Midbrain (tissue), 1 donor: ENCODE measurements around the gene KRTAP2-4.
"Not testable (repeated sequence)": the region's sequence is repeated elsewhere in the genome, so short reads cannot be mapped to it uniquely, and the experiment has no call there.

Source experiments
- DNase-seq: peaks from one replicate; lab custom pipeline; 2025; lab: John Stamatoyannopoulos, UW

KRTAP2-4 gene

GRCh38 chr17:41065829-41066624 is at the start of gene KRTAP2-4:
Gene KRTAP2-4 (minus strand): TSS chr17:41065879. CDS start chr17:41065845, 34 bp downstream.
- DNase-seq = no peak

- DNase-seq = no peak
These were observed 45.6 kb upstream of the KRTAP2-4 start for GRCh38 chr17:41111151-41111885.

GRCh38 chr17:41108728-41109386 is 43.2 kb upstream of the KRTAP2-4 start:
- DNase-seq = not testable (repeated sequence)

GRCh38 chr17:41107941-41108450 is 42.3 kb upstream of the KRTAP2-4 start:
- DNase-seq = no peak

GRCh38 chr17:41105347-41105746 is 39.7 kb upstream of the KRTAP2-4 start, which contains the start of gene KRTAP4-9:
Gene KRTAP4-9 (plus strand): TSS chr17:41105389. CDS start chr17:41105389, 0 bp downstream.
- not testable (repeated sequence) for DNase-seq

GRCh38 chr17:41104386-41105038 is 38.8 kb upstream of the KRTAP2-4 start:
- DNase-seq = not testable (repeated sequence)

GRCh38 chr17:41103896-41104295 is 38.2 kb upstream of the KRTAP2-4 start:
- DNase-seq = no peak

- no peak for DNase-seq
These were observed 36.0 kb upstream of the KRTAP2-4 start, which contains the start of gene KRTAP4-16 for GRCh38 chr17:41101586-41102259. Gene KRTAP4-16 (minus strand): TSS chr17:41102209. CDS start chr17:41102209, 0 bp downstream.

- not testable (repeated sequence) for DNase-seq
These were observed 34.2 kb upstream of the KRTAP2-4 start for GRCh38 chr17:41099682-41100480.

GRCh38 chr17:41098481-41098880 is 32.8 kb upstream of the KRTAP2-4 start:
- no peak for DNase-seq

- no peak for DNase-seq
These were observed 32.4 kb upstream of the KRTAP2-4 start, which contains the start of gene KRTAP4-8 for GRCh38 chr17:41098042-41098441. Gene KRTAP4-8 (minus strand): TSS chr17:41098142. CDS start chr17:41098084, 58 bp downstream.

GRCh38 chr17:41096055-41096454 is 30.4 kb upstream of the KRTAP2-4 start:
- no peak for DNase-seq

GRCh38 chr17:41088760-41089352 is 23.2 kb upstream of the KRTAP2-4 start:
- not testable (repeated sequence) for DNase-seq

GRCh38 chr17:41084100-41084856 is 18.6 kb upstream of the KRTAP2-4 start, which contains the start of gene KRTAP4-7:
Gene KRTAP4-7 (plus strand): TSS chr17:41084150. CDS start chr17:41084207, 57 bp downstream.
- DNase-seq = not testable (repeated sequence)

GRCh38 chr17:41083427-41083826 is 17.7 kb upstream of the KRTAP2-4 start:
- not testable (repeated sequence) for DNase-seq

- no peak for DNase-seq
These were observed 16.9 kb upstream of the KRTAP2-4 start for GRCh38 chr17:41082626-41083025.

GRCh38 chr17:41076788-41077187 is 11.1 kb upstream of the KRTAP2-4 start:
- no peak for DNase-seq

- no peak for DNase-seq
These were observed 8.0 kb upstream of the KRTAP2-4 start for GRCh38 chr17:41073676-41074075.
